Measurements from ENCODE around the gene TPP2.

- TF ChIP-seq CTCF (IDR thresholded peaks at IDR 0.05; ENCODE audit: insufficient read depth, low read length, poor library complexity, severe bottlenecking): no peak
- TF ChIP-seq EZH2phosphoT487 (conservative IDR thresholded peaks at IDR 0.05; ENCODE audit: low read length): no peak
Measured at GRCh38 chr13:102708211-102708610, 111.4 kb downstream of the TPP2 start.

Measured in SU-DHL-6 (cell line).